NCI-H446 (cell line): ENCODE results near the gene CELF2.
"Not testable (repeated sequence)": the region's sequence is repeated elsewhere in the genome, so short reads cannot be mapped to it uniquely, and the experiment has no call there.

Experiments
- DNase-seq, 2 experiments: peaks; one replicate each; lab custom pipeline; 2025; lab: John Stamatoyannopoulos, UW

The CELF2 gene

GRCh38 chr10:11097686-11098085, 80.0 kb downstream of the CELF2 start:
- DNase-seq: no peak

DNA sequence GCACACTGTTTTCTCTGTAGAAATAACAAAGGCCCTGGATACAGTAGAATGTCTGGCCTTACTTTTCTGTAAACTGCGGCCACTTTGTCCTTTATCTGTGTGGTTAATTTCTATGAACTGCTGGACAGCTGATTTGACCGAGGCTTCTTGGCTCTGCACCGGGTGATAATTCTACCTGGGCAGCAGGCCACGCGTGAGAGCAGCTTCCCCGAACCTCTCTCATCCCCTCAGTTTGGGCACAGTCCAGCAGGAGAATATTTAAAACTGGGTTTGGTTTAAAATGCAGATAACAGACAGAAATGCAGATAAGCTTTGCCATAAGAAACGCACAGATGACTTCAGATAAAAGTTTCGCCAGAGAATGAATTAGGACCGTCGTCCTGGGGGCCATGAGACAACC, 81.0 kb downstream of the CELF2 start:
- no peak for DNase-seq

DNA sequence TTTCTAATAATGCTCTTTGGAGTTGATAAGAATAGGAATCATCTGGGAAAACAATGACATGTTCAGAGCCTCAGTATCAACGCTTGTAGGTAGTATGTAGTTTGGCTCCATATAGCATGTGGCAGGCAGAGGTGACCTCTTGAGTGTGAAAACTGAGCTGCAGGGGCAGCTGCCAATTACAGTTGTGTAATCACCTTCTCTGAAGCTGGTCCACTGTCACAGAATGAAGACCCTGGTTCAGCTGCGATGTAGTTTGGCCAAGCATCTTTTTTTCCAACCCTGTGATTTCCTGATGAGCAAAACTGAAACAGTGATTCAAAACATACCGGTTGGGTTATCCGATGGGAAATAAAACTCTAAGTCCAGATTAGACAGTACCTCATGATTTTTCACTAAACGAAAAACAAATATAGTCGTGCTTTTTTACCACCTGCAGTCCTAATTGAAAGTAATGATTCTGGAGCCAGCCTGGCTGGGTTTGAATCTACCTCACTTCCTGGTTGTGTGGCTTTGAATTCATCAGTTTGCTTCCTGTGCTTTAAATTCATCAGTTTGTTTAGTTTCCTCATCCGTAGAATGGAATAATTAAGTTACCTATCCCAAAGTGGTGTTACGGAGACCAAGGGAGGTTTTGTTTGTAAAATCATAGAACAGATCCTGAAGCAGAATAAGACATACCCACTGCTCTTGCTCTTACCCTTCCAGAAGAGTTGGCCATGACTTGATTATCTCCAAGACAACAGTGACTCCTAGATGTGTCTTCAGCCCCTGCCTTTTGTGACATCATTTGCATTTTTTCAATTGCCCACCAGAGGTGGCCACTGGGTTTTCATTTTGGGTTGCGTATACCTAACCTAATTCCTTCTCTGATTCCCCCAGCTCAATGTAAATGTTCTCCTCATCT, 87.4 kb downstream of the CELF2 start:
- no peak for DNase-seq

GRCh38 chr10:11105676-11106004, 88.0 kb downstream of the CELF2 start:
- DNase-seq: no peak

- DNase-seq: no peak
Measured at GRCh38 chr10:11106621-11107374, 89.1 kb downstream of the CELF2 start.

DNA sequence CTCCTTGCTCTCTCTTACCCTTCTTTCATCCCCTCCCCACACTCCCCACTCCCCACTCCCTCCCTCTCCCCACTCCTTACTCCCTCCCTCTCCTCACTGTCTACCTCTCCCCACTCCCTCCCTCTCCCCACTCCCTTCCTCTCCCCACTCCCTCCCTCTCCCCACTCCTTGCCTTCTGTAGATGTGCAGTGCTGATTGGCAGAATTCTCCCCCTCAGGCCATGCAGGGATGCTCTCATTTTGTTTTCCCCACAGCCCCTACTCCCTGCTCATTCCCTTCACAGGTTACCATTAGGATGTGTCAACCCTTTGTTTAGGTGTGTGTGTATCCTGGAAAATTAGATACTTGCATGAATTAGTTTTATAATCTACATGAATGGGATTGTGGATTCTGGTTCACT, 90.3 kb downstream of the CELF2 start:
- no peak for DNase-seq

DNA sequence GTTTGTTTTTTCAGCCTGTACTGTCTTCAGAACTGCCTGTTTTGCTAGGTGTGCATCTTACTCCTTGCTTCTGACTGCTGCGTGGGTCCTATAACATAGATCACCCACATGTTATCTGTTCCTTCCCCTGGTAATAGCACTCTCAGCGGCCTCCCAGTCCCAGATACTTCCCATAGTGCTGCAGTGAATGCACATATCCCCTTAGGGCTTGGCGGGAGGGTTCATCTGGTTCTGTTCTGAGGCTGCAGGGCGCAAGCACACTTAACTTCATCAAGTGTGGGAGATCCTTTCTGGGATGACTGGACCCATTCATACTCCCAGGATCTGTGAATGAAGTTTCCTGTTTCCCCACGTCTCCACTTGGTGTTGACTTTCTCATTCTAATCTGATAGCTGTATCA, 90.7 kb downstream of the CELF2 start:
- DNase-seq: no peak

- no peak for DNase-seq
Measured at GRCh38 chr10:11109590-11109989, 91.9 kb downstream of the CELF2 start.

DNA sequence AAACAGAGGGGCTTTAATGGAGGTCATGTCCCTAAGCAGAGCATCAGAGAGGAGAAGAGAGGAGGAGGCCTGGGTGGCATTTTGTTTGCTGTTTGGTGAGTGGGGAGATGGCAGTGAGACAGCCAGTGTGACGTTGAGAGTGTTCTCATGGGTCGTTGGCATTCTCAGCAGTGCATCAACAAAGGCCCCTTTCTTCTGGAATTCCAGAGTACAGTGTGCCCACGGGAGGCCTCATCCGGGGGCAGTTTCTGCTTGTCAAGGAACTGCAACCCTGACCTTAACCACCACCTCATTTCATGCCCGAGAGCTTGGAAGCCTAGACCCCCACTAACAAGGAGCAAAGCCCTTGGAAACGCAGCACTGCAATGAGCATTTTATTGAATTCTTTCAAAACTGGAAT, 92.9 kb downstream of the CELF2 start:
- no peak for DNase-seq

DNA sequence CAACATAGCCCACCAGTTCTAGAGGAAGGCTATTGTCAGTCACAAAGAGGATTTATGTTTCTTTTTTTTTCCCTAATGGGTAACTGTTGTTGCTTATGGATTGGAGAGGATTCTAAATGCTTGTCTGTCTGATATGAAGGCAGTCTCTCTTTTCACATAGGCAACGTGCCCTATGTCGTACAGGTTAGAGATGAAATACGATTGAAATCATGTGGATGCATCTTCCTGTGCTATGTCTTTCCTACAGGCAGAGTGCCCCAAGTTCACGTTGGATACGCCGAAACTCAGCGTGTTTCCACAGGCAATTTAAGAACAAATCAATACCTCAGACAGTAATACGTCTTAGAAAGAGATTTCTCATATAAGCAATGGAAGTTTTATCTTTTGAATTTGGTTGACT, 93.8 kb downstream of the CELF2 start:
- DNase-seq: no peak

DNA sequence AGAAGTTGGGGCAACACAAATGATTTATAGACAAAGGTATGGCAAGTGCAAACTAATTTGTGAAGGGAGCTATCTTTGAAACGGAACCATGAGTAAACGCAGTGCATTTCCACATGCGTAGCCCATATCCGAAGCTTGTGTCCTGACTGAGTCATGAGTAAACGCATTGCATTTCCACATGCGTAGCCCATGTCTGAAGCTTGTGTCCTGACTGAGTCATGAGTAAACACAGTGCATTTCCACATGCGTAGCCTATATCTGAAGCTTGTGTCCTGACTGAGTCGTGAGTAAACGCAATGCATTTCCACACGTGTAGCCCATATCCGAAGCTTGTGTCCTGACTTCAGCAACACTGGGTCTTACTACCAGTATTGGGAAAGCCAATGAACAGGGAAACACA, 95.0 kb downstream of the CELF2 start:
- no peak for DNase-seq

GRCh38 chr10:11113156-11113555, 95.5 kb downstream of the CELF2 start:
- no peak for DNase-seq

DNA sequence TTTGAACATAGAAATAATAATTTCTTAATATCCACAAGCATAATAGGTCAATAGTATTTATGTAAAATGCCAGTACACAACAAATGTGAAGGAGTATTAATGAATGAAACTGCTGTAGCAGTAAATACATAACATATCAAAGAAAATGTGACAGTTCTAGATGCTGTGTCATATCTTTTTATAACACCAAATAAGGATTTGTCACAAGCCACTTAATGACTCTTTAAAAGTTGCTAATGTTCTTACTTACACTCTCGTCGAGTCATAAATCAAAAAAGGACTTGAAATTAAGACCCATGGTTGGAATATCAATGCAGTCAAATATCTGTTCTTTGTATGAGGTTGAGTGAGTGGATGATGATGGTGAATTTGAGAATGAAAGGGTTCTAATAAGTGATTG, 96.6 kb downstream of the CELF2 start:
- no peak for DNase-seq

GRCh38 chr10:11115337-11115736, 97.7 kb downstream of the CELF2 start:
- DNase-seq: no peak

GRCh38 chr10:11116361-11116760, 98.7 kb downstream of the CELF2 start:
- DNase-seq: no peak

DNA sequence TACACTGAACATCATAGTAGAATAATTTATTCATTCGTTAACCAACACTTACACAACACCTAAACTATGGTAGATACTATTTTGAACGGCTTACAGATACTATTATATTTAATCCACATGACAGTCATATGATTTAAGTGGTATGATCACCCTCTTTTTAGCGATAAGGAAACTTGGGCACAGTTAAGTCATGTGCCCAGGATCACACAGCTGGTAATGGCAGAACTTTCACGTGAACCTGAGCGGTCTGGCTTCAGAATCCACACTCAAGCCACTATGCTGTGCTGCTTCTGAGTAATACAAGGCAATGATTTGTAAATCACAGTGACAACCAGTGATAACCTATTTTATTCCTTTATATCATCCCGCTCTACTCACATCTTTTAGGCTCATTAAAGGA, 99.1 kb downstream of the CELF2 start:
- no peak for DNase-seq

GRCh38 chr10:11118686-11119085, 101.0 kb downstream of the CELF2 start:
- no peak for DNase-seq

DNA sequence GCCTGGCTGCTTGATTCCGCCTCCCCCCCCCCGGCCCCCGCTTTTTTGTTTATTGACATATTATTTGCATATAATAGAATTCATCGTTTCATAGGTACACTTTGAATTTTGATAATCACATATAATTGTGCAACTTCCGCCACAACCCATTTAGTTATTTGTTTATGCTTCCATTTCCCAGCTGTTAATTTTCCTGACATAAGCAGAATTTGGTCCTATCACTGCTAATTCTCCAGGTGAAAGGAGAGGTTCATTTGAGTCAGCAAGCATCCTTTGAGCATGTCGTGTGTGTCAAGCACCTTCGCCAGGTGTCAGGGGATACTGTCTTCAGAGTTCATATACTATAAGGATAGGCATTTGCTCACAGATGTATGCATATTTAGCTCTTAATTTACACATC, 102.2 kb downstream of the CELF2 start:
- no peak for DNase-seq

DNA sequence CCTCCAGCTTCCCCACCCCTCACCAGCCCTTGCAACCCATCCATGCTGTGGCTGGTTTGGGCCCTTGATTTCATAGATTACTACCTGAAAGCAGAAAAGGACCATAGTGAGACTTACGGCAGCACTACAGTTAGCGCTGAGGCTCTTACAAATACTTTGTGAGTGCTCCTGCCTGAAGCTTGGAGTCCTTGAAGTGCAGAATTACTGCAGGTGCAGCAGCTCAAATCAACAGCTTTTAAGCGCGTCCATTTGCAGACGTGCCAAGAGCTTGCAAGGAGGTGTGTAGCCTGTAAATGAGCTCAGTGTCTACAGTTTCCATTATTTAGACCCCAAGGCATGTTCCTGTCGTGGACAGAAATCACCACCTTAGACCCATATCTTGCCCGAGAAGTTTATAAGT, 103.0 kb downstream of the CELF2 start:
- no peak for DNase-seq

DNA sequence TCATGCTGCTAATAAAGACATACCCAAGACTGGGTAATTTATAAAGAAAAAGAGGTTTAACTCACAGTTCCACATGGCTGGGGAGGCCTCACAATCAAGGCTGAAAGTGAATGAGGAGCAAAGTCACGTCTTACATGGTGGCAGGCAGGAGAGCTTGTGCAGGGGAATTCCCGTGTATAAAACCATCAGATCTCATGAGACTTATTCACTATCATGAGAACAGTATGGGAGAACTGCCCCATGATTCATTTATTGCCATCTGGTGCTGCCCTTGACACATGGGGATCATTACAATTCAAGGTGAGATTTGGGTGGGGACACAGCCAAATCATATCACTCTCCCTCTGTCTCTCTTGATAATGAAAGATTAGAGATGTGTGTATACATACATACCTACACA, 106.2 kb downstream of the CELF2 start:
- DNase-seq: not testable (repeated sequence)

DNA sequence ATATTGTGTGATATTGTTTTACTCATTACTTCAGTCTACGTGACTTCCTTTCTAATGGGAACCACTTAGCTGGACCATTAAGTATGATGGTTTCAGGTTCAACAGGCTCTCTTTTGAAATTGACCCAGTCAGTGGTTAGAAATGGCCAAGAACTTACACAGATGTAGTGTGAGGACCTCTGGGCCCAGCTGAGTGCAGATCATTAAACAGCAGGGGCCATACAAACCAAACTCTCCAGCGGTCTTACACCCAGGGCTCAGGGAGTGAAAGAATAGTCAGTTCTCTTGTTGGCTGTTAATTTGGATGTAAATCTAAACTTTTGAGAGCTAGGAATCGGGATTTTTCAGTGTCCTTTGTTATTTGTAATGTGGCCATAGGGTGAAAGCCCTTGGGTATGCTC, 107.3 kb downstream of the CELF2 start:
- DNase-seq: no peak

- DNase-seq: not testable (repeated sequence)
Measured at GRCh38 chr10:11127017-11127416, 109.3 kb downstream of the CELF2 start.

- no peak for DNase-seq
Measured at GRCh38 chr10:11131112-11131639, 113.5 kb downstream of the CELF2 start.
